ENCODE data around the gene ATPAF2.

GRCh38 chr17:18000030-18000408, 38.9 kb downstream of the ATPAF2 start:
- no peak for TF ChIP-seq CTCF (IDR thresholded peaks at IDR 0.05)
- TF ChIP-seq ZFX (IDR thresholded peaks at IDR 0.05; ENCODE audit: borderline replicate concordance), result no peak
